A673 (cell line): ENCODE data around the gene HOXC6. TPM values are rescaled to one million over a fixed set of nuclear protein-coding genes. Genes with fewer than 3 reads are reported as not detected.

Source experiments
- BruUV-seq: library from RNA; stranded (reverse); fragments of 400-500 nt; replicated peaks from 2 replicates; lab custom pipeline; 2021; lab: Mats Ljungman, UMichigan
- CTCF ChIA-PET: fragments of 300-600 bp; sonication (Branson Sonifier 250); formaldehyde crosslinking; loops from one replicate; lab custom pipeline; 2022; ENCODE audit warnings: antibody characterized with exemption; lab: Charles Lee
- POLR2A ChIA-PET: fragments of 300-600 bp; sonication (Branson Sonifier 250); formaldehyde crosslinking; loops from one replicate; lab custom pipeline; 2022; ENCODE audit warnings: antibody characterized with exemption; ENCODE audit not compliant: low non-redundant PET; lab: Charles Lee
- DNase-seq: peaks from one replicate; pipeline ENCODE4 v3.0.0-alpha.2; 2015; ENCODE audit warnings: low spot score
- H3K27ac ChIP-seq: fragments of 200-600 bp; sonication (generic); 2 replicates; pipeline ENCODE4 v1.5.1; 2016; ENCODE audit warnings: mixed run types, low read depth, mild to moderate bottlenecking, mixed read lengths, antibody characterized with exemption, low read length; ENCODE audit not compliant: poor library complexity, severe bottlenecking
- H3K27me3 ChIP-seq: fragments of 200-600 bp; sonication (generic); replicated peaks from 2 replicates; pipeline ENCODE4 v1.6.1; 2017; ENCODE audit warnings: mixed run types, low read depth, mild to moderate bottlenecking, mixed read lengths, antibody characterized with exemption, low read length; ENCODE audit not compliant: insufficient read depth, poor library complexity
- H3K36me3 ChIP-seq: fragments of 200-600 bp; sonication (generic); 2 replicates; pipeline ENCODE4 v1.6.1; 2016; ENCODE audit warnings: mixed run types, mild to moderate bottlenecking, mixed read lengths, antibody characterized with exemption, low read length; ENCODE audit not compliant: insufficient read depth, poor library complexity, severe bottlenecking
- H3K4me1 ChIP-seq: fragments of 200-600 bp; sonication (generic); 2 replicates; pipeline ENCODE4 v1.6.1; 2017; ENCODE audit warnings: mixed run types, mild to moderate bottlenecking, mixed read lengths, antibody characterized with exemption, low read length; ENCODE audit not compliant: insufficient read depth, poor library complexity, severe bottlenecking
- H3K4me3 ChIP-seq: fragments of 200-600 bp; sonication (generic); 2 replicates; pipeline ENCODE4 v1.5.1; 2016; ENCODE audit warnings: low read depth, mixed run types, mild to moderate bottlenecking, mixed read lengths, low read length; ENCODE audit not compliant: poor library complexity, severe bottlenecking
- H3K9me3 ChIP-seq: fragments of 200-600 bp; sonication (generic); 2 replicates; pipeline ENCODE4 v1.6.1; 2016; ENCODE audit warnings: mixed run types, low read depth, mild to moderate bottlenecking, mixed read lengths, antibody characterized with exemption, low read length; ENCODE audit not compliant: poor library complexity, severe bottlenecking
- EZH2 ChIP-seq: fragments of 200-600 bp; sonication (generic); IDR thresholded peaks from 2 replicates; pipeline ENCODE4 v1.6.1; 2017; ENCODE audit warnings: borderline replicate concordance, low read depth, mild to moderate bottlenecking, mixed read lengths, antibody characterized with exemption, low read length; ENCODE audit not compliant: poor library complexity, severe bottlenecking
- intact Hi-C: fragments of 100-400 bp; cut with micrococcal nuclease; formaldehyde crosslinking; loops from one replicate; pipeline ENCODE4 v1.10.0; 2022; ENCODE audit not compliant: unreplicated experiment
- total RNA-seq: library from RNA; stranded (reverse); gene quantifications from 2 replicates; pipeline ENCODE4 v1.2.3, GENCODE V29; 2021
- TF ChIP-seq, protein P1 (sequence below): fragments of 300-800, 200-600 bp; sonication (generic); conservative IDR thresholded peaks from 2 replicates; pipeline ENCODE4 v1.5.1; 2017; ENCODE audit warnings: low read depth, mild to moderate bottlenecking, antibody characterized with exemption, low read length, moderate library complexity, mixed read lengths

HOXC6 gene
- total RNA-seq, 1 experiment from 2014 or later, result 20.8 TPM

GRCh38 chr12:53989227-53990113 is 38.8 kb upstream of the HOXC6 start:
- Histone ChIP-seq H3K4me3 (peak overlapping the region; percentile 47), H3K27ac (peak overlapping the region; percentile 65), H3K36me3 (no peaks in the 10 kb centered on the region), H3K27me3 (no peaks in the 10 kb centered on the region), H3K4me1 (peaks cover 76% of the 10 kb centered on the region), H3K9me3 (no peaks in the 10 kb centered on the region)
- TF ChIP-seq, protein P1, sequence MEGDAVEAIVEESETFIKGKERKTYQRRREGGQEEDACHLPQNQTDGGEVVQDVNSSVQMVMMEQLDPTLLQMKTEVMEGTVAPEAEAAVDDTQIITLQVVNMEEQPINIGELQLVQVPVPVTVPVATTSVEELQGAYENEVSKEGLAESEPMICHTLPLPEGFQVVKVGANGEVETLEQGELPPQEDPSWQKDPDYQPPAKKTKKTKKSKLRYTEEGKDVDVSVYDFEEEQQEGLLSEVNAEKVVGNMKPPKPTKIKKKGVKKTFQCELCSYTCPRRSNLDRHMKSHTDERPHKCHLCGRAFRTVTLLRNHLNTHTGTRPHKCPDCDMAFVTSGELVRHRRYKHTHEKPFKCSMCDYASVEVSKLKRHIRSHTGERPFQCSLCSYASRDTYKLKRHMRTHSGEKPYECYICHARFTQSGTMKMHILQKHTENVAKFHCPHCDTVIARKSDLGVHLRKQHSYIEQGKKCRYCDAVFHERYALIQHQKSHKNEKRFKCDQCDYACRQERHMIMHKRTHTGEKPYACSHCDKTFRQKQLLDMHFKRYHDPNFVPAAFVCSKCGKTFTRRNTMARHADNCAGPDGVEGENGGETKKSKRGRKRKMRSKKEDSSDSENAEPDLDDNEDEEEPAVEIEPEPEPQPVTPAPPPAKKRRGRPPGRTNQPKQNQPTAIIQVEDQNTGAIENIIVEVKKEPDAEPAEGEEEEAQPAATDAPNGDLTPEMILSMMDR, result peak; percentile 80
- TF ChIP-seq EZH2, result no peak
- BruUV-seq, result TSS peak; percentile 23
- CTCF ChIA-PET, result interaction anchor here (0.8 to 1.0 kb wide), 2 partner anchors 202 to 218 kb away, joined by 4 to 7 read pairs; no protein-coding TSS in a partner anchor
- POLR2A ChIA-PET, result interaction anchor here (0.6 kb wide), 2 partner anchors 27 to 750 kb away, joined by 5 to 11 read pairs; no protein-coding TSS in a partner anchor
- intact Hi-C loops, result loop anchor here (1.0 to 10.0 kb wide), 2 partner anchors 15 to 385 kb away; no protein-coding TSS in a partner anchor
- DNase-seq, result peak; percentile 94

- ChIA-PET POLR2A (interaction anchor here (0.6 kb wide), 1 partner anchor 26 kb away, joined by 5 read pairs; no protein-coding TSS in a partner anchor), CTCF (no interaction called here)
- intact Hi-C loops, result no loop called here
- H3K36me3 ChIP-seq, result no peaks in the 10 kb centered on the region
- no peak overlapping the region for H3K4me3 ChIP-seq
- H3K27ac ChIP-seq, result peak overlapping the region; percentile 19
- no peak for DNase-seq
- no TSS peak for BruUV-seq
- H3K4me1 ChIP-seq, result peaks cover 82% of the 10 kb centered on the region
- H3K27me3 ChIP-seq, result no peaks in the 10 kb centered on the region
- no peaks in the 10 kb centered on the region for H3K9me3 ChIP-seq
- TF ChIP-seq, protein P1, result no peak
- no peak for TF ChIP-seq EZH2
Measured at GRCh38 chr12:53990311-53991076, 37.7 kb upstream of the HOXC6 start.

- POLR2A ChIA-PET, result no interaction called here
- peak overlapping the region; percentile 19 for H3K27ac ChIP-seq
- CTCF ChIA-PET, result no interaction called here
- no peaks in the 10 kb centered on the region for H3K27me3 ChIP-seq
- TF ChIP-seq, protein P1, result no peak
- no peak for TF ChIP-seq EZH2
- H3K9me3 ChIP-seq, result no peaks in the 10 kb centered on the region
- DNase-seq, result no peak
- intact Hi-C loops, result no loop called here
- H3K36me3 ChIP-seq, result no peaks in the 10 kb centered on the region
- no TSS peak for BruUV-seq
- no peak overlapping the region for H3K4me3 ChIP-seq
- H3K4me1 ChIP-seq, result peaks cover 82% of the 10 kb centered on the region
Measured at GRCh38 chr12:53991077-53991460, 37.2 kb upstream of the HOXC6 start.
